Activated naive CD8-positive, alpha-beta T cell treated with anti-CD3 and anti-CD28 coated beads for 36 hours (primary cell): ENCODE measurements around the gene ZRANB1. TPM values are rescaled to one million over a fixed set of nuclear protein-coding genes. Genes with fewer than 3 reads are reported as not detected.

Source experiments
- DNase-seq: peaks from one replicate; pipeline ENCODE4 v3.0.0; 2021
- H3K27ac Mint-ChIP-seq: one replicate; pipeline ENCODE4 v1.8.0; 2022; ENCODE audit warnings: mild to moderate bottlenecking, moderate library complexity, mixed read lengths
- H3K27me3 Mint-ChIP-seq: one replicate; pipeline ENCODE4 v1.8.0; 2022; ENCODE audit warnings: mild to moderate bottlenecking, mixed read lengths
- H3K36me3 Mint-ChIP-seq: one replicate; pipeline ENCODE4 v1.8.0; 2021; ENCODE audit warnings: mild to moderate bottlenecking, mixed read lengths
- H3K4me1 Mint-ChIP-seq: one replicate; pipeline ENCODE4 v1.8.0; 2021; ENCODE audit warnings: mixed read lengths
- H3K4me3 Mint-ChIP-seq: one replicate; pipeline ENCODE4 v1.8.0; 2022; ENCODE audit warnings: mild to moderate bottlenecking, moderate library complexity, mixed read lengths
- H3K9me3 Mint-ChIP-seq: one replicate; pipeline ENCODE4 v1.8.0; 2022; ENCODE audit warnings: mixed read lengths
- total RNA-seq, 2 experiments: library from RNA; stranded (reverse); gene quantifications; one replicate each; pipeline ENCODE4 v1.2.3, GENCODE V29; 2021

The ZRANB1 gene
- total RNA-seq, 2 experiments from 2014 or later = 11.5 to 12.6 TPM

DNA sequence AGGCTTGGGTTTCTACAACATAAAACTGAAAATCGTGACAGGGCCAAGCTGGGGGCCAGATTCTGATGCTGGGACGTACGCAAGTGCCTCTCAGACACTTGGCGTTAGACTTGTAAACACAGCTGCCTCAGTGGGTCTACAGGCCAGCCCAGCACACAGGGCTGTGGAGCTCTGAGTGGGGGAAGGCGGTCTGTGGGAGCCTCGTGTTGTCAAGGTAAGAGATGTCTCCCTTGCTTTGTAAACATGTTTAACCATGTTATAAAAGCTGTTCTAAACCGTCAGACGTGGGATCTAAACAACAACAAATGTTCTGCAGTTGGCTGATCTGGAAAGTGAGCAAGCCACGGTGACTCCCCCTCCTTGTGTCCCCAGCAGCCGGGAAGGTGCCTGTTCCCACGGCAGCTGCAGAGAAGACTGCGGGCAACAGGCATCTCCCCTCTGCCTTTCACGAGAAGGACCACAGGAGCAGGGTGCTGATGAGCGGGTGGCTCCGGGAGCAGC lies 67.8 kb downstream of the ZRANB1 start:
- Mint-ChIP-seq H3K4me3 (no peak overlapping the region), H3K9me3 (no peaks in the 10 kb centered on the region), H3K36me3 (no peaks in the 10 kb centered on the region), H3K4me1 (no peaks in the 10 kb centered on the region), H3K27me3 (peaks cover 2% of the 10 kb centered on the region), H3K27ac (no peak overlapping the region)
- DNase-seq = no peak

DNA sequence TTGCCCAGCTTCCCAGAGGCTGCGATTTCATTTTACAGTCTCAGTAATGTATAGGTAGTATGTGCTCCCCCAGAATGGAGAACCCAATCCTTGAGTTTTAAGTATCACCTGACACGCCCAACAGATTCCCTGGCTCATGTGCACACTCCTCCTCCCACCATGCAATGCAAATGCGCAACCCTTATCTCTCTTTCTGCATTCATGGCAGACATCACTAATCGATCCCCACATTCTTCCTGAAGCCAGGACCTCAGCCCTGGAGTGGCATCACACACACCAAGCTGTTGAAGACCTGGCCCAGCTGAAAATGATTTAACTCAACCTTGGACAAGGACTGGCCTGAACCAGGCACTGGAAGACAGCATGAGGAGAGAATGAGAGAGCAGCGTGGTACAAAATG lies 68.4 kb downstream of the ZRANB1 start:
- H3K27ac Mint-ChIP-seq = no peak overlapping the region
- H3K9me3 Mint-ChIP-seq = no peaks in the 10 kb centered on the region
- H3K27me3 Mint-ChIP-seq = peaks cover 5% of the 10 kb centered on the region
- no peaks in the 10 kb centered on the region for H3K36me3 Mint-ChIP-seq
- no peaks in the 10 kb centered on the region for H3K4me1 Mint-ChIP-seq
- H3K4me3 Mint-ChIP-seq = no peak overlapping the region
- no peak for DNase-seq

DNA sequence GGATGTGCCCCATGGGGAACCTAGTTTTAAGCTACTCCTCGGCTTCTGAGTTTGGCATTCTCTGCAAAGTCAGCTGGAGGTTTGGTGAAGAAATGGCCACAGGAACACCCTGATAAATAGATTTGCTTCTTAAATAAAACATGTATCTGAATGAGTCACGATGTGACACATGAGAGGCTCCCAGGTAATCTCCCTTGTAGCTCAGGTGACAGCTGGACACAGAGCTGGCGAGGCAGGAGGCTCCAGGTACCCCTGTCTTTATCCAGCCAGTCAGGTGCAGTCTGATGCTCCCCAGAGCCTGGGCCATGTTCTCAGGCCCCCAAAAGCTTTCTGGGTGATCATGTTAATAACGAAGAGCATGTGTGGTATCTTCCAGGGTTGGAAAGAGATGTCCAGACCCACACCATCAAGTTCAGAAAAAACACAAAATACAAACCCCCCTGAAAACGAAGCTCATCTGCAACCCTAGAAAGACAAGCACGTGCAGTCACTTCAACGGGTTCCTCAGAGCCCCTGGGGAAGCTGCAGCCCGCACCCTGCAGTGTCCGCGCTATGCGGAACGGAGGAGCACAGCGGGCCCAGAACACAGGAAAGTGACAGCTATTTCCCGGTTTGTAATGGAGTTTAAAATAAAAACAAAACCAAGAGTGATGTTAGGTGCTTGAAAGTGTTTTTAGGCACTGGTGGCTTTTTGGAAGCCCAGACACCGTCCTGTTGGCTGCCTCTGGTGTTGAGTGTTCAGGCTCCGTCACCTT lies 69.4 kb downstream of the ZRANB1 start:
- H3K27me3 Mint-ChIP-seq = peaks cover 5% of the 10 kb centered on the region
- H3K36me3 Mint-ChIP-seq = no peaks in the 10 kb centered on the region
- no peaks in the 10 kb centered on the region for H3K4me1 Mint-ChIP-seq
- H3K4me3 Mint-ChIP-seq = no peak overlapping the region
- no peaks in the 10 kb centered on the region for H3K9me3 Mint-ChIP-seq
- DNase-seq = no peak
- H3K27ac Mint-ChIP-seq = no peak overlapping the region

DNA sequence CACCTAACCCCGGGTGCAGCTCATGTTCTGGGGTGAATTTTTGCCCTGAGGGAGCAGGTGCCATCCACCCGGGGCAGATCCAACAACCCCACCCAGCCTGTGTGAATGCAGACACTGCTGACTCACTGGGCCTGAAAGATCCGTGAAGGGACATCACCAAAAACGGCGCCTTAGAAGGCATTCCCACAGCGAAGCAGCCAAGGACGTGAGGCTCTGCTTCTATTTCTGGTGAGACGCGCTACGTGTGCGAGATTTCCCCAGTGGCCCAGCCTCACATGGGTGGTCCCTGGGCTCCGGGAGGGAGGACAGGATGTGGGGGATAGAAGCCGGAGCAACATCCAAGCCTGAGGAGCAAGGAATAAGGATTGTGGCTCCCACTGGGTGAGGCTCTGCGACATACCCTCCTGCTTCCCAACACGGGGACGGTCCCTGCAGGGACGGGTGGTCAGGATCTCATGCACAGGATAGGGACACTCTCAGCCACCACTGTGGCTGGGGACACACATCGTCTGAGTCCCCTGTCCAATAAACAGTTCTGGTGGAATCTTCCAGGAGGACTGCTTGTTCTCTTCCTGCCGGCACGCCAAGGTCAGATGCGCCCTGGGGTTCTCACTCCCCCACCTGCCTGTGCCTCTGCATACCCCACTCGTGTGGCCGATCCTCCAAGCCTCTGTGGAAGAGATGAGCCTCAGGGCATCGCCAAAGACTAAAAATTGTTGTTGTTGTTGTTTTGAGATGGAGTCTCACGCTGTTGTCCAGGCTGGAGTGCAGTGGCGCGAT lies 70.2 kb downstream of the ZRANB1 start:
- DNase-seq = no peak
- Mint-ChIP-seq H3K4me3 (no peak overlapping the region), H3K36me3 (no peaks in the 10 kb centered on the region), H3K27me3 (peaks cover 5% of the 10 kb centered on the region), H3K4me1 (no peaks in the 10 kb centered on the region), H3K27ac (no peak overlapping the region), H3K9me3 (no peaks in the 10 kb centered on the region)

DNA sequence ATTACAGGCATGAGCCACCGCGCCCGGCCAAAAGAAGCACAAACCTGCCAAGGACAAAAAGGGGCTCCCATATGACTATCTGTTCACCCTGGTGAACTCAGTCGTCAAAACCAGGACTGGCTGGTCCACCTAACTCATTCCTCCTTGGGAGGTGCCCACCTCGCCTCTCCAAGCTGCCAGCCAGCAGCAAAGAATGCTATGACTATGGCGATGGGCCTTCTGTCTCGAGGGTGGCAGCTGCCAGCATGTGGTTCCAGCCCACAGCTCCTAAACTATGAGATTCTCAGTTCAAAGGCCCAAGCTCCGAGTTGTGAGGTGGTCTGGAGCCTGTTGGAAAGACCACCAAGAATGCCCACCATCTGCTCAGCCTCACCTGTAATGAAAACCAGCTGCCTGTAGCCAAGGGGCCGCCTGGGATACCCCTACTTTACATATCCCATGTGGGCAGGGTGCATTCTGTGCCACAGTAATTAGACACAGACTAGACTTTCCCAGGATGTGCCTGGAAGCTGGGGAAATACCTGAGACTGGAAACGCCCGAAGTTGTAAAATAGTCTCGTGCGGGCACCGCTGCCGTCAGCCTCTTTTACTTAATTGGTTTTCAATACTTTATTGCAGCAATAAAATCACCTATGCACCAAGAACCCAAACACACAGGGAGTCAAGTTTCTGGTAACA lies 71.1 kb downstream of the ZRANB1 start:
- no peaks in the 10 kb centered on the region for H3K9me3 Mint-ChIP-seq
- DNase-seq = no peak
- H3K27me3 Mint-ChIP-seq = peaks cover 5% of the 10 kb centered on the region
- H3K4me3 Mint-ChIP-seq = no peak overlapping the region
- H3K27ac Mint-ChIP-seq = no peak overlapping the region
- no peaks in the 10 kb centered on the region for H3K4me1 Mint-ChIP-seq
- no peaks in the 10 kb centered on the region for H3K36me3 Mint-ChIP-seq

DNA sequence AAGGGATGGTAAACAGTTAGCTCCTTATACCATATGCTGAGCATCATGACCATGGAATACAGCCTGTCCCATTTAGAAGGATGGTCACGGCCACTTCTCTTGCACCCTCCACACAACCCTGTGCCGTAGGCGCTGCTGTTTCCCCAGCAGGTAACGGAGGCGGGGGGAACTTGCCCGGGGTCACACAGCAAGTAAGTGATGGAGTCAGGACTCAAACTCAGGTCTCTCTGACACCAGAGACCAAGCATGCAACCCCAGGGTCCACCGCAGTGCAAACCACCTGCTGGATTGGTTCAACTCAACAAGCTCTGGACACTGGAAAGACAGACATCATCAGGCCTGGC lies 71.6 kb downstream of the ZRANB1 start:
- Mint-ChIP-seq H3K4me1 (no peaks in the 10 kb centered on the region), H3K27ac (no peak overlapping the region), H3K4me3 (no peak overlapping the region), H3K36me3 (no peaks in the 10 kb centered on the region), H3K9me3 (no peaks in the 10 kb centered on the region), H3K27me3 (peaks cover 9% of the 10 kb centered on the region)
- DNase-seq = no peak

DNA sequence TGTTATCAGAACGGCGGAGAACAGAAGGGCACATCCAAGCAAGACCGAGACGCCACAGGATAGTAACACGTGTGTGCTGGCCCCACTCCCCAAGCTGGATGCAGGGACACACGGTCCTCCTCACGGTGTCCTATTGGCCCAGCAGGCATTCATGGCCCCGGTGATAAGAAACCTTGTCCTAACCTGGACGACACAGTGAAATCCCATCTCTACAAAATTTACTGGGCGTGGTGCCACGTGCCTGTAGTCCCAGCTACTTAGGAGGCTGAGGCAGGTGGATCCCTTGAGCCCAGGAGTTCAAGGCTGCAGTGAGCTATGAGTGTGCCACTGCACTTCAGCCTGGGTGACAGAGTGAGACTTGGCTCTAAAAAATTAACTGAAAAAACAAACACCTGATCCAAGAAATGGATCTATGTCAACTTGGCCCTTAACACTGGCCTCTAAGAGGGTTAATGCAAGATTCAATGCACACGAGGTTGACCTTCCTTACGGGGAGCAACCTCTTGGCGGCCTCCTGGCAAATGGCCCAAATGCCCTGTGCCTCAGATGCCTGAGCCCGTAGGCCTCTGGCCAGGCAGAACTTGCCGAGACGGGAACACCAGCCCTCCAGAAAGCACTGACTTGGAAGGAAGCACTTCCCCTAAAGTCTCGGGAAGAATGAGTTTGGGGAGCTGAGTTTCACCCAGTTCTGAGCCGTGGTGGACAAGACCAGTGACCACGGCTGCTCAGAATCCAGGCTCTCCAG lies 72.3 kb downstream of the ZRANB1 start:
- no peaks in the 10 kb centered on the region for H3K36me3 Mint-ChIP-seq
- H3K4me1 Mint-ChIP-seq = no peaks in the 10 kb centered on the region
- no peaks in the 10 kb centered on the region for H3K9me3 Mint-ChIP-seq
- DNase-seq = no peak
- H3K27ac Mint-ChIP-seq = no peak overlapping the region
- no peak overlapping the region for H3K4me3 Mint-ChIP-seq
- H3K27me3 Mint-ChIP-seq = peaks cover 9% of the 10 kb centered on the region

DNA sequence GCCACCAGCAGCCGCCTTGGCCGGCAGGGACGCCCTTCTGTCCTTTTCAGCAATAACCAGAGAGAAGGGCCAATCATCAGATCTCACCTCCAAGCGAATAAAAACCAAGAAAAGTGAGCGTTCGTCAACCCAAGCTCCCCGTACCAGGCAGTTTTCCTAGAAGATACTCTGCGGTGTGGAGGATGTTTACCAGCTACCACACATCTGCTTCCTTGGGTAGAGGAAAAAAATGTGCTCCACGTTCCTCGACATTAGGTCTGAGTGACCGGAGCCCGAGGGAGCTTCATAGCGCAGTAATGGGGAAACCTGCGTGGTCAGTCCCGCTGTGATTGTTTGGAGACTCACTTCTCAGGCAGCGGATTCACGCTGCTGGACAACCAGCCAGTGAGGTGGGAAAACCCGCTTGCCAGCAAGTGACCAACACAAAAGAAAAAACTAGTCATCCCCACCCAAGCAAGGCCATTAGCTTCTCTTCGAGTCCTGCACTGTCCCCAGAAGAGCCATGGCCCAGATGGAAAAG lies 73.0 kb downstream of the ZRANB1 start:
- DNase-seq = no peak
- H3K36me3 Mint-ChIP-seq = no peaks in the 10 kb centered on the region
- no peak overlapping the region for H3K4me3 Mint-ChIP-seq
- H3K4me1 Mint-ChIP-seq = no peaks in the 10 kb centered on the region
- peaks cover 9% of the 10 kb centered on the region for H3K27me3 Mint-ChIP-seq
- no peaks in the 10 kb centered on the region for H3K9me3 Mint-ChIP-seq
- H3K27ac Mint-ChIP-seq = no peak overlapping the region

DNA sequence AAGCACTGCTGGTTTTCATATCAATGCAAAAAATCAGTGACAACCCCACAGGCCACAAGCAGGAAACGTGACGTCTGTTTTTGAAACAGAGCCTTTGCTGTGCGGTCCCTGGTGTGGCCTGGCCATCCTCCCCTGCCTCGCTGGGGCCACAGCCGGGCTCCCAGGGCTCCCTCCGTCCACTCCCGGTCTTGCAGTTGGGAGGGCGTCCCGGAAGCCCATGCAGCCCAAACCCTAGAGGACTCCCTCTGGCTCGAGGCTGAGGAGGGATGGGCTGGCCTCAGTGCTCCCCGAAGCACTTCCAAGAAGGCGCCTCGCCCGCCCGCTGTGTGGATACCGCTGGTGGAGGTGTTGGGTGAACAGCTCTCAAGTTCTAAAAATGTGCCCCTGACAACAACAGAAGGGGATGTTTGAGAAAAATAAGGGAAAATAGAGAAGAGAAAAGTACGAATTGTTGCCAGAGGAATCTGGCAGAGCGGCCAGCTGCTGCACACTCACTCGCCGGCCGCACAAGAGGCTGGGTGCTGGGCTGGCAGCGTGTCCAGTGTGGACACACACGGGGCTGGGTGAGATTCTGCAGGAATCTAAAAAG lies 73.5 kb downstream of the ZRANB1 start:
- DNase-seq = no peak
- H3K4me3 Mint-ChIP-seq = no peak overlapping the region

DNA sequence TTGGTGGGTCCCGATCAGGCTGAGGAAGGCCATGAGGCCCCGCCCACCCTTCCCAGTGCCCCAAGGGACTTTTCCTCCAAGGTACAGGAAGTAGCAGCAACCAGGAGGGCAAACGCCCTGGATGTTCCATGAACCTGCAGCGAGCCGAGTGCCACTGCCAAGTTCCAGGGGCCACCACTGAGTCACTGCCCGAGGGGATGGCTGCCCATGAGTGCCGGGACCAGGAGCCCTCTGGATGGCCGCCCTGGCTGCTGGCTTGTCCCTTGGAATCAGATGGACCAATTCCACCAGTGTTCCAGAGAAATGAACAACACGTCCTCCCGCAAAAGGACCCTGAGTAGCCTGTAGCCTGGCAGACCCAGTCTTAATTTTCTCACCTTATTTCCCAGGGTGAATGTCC lies 74.2 kb downstream of the ZRANB1 start:
- no peak overlapping the region for H3K4me3 Mint-ChIP-seq
- no peak overlapping the region for H3K27ac Mint-ChIP-seq
- no peak for DNase-seq
- no peaks in the 10 kb centered on the region for H3K4me1 Mint-ChIP-seq
- no peaks in the 10 kb centered on the region for H3K9me3 Mint-ChIP-seq
- H3K36me3 Mint-ChIP-seq = no peaks in the 10 kb centered on the region
- peaks cover 9% of the 10 kb centered on the region for H3K27me3 Mint-ChIP-seq

More for the DNA sequence above, 73.5 kb downstream of the ZRANB1 start:
- no peaks in the 10 kb centered on the region for H3K9me3 Mint-ChIP-seq
- H3K27me3 Mint-ChIP-seq = peaks cover 9% of the 10 kb centered on the region
- H3K4me1 Mint-ChIP-seq = no peaks in the 10 kb centered on the region
- no peaks in the 10 kb centered on the region for H3K36me3 Mint-ChIP-seq
- H3K27ac Mint-ChIP-seq = no peak overlapping the region

DNA sequence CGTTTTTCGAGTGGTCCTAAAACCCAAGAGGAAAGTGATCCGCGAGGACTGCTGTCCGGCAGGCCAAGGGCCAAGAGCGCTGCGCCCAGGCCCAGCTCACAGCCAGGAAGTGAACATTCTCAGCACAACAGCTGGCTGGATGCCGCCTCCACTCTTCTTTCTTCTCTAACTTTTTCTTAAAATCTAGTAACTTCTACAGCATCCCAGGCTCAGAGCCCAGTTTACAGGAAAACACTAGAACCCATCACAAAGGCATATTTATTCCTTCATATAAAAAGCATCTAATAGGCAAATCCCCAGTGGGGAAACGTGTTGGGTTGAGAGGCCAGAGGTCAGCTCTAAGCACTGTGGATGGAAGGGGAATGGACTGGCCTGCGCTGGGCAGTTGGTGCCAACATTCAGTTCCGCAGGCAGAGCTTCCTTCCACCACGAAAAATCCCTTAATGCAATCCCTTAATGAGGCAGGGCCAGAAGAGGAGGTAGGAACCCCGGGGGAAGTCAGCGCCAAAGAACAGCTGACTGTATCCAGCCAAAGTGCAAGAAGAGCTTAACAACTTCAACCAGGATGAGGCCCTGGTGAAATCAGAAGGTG lies 74.8 kb downstream of the ZRANB1 start:
- Mint-ChIP-seq H3K4me1 (no peaks in the 10 kb centered on the region), H3K27ac (no peak overlapping the region), H3K27me3 (peaks cover 9% of the 10 kb centered on the region), H3K4me3 (no peak overlapping the region), H3K36me3 (no peaks in the 10 kb centered on the region), H3K9me3 (no peaks in the 10 kb centered on the region)
- no peak for DNase-seq

DNA sequence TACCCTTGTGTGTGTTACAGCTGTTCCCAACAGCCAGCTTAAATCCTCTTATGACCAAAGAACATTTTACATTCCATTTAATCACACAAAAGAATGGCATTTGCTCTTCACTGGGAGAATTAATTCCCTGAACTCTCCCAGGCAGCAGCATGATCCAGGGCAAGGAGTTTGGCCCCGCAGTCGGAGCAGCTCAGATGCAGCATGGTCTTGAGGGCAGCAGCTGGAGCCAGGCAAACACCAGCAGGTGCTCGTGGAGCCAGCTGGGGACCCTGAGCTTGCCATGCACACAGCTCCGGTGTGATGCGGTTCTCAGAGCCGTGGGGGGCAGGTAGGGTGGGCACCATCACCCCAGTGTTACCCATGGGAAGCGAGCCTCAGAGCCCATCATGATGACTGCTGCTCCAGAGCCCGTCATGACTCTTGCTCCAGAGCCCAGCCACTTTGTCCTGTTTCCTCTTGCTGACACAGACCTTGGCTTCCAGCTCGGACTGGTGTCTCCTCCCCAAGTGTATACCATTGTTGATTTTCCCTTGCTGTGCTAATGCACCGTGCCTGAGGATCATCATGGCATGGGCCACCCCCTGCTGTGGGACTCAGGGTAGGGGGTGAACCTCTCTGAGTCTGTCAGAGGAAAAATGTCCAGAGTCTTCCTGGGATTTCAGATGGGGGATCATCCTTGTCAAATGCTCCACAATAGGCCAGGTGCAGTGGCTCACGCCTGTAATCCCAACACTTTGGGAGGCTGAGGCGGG lies 75.8 kb downstream of the ZRANB1 start:
- Mint-ChIP-seq H3K27me3 (peaks cover 9% of the 10 kb centered on the region), H3K27ac (no peak overlapping the region), H3K4me1 (no peaks in the 10 kb centered on the region), H3K36me3 (no peaks in the 10 kb centered on the region), H3K4me3 (no peak overlapping the region), H3K9me3 (no peaks in the 10 kb centered on the region)
- DNase-seq = no peak

DNA sequence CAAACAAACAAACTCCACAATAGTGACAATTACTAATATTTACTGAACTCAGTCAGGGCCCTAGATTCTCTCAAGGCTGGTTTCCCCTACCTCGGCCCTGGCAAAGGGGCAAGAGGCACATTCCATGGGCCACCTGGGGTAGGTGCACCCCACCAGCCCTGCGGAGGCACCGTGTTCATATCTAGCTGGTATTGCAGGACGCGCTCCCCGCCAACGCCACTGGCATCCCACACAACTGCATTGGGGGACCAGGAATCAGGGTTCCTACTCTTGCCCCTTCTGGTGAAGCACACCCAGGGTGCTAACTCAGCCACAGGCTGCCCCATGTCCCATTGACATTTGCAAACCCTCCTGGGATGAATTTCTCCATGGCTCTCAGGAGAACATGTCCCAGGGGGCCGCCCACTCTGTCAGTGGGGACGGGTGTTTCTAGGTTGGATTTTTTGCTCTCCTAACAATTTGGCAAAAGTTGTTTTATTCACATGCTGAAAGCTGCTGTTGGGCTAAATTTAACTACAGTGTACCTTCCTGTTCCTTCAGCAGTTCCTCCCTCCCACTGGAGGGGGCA lies 76.7 kb downstream of the ZRANB1 start:
- Mint-ChIP-seq H3K27me3 (peaks cover 9% of the 10 kb centered on the region), H3K36me3 (no peaks in the 10 kb centered on the region), H3K27ac (no peak overlapping the region), H3K9me3 (no peaks in the 10 kb centered on the region), H3K4me1 (no peaks in the 10 kb centered on the region), H3K4me3 (no peak overlapping the region)
- DNase-seq = no peak
